NCI-H526 treated with DMSO at 0.1 percent for 48 hours (cell line): ENCODE data around the gene TBC1D2B.

Source experiments
- DNase-seq: peaks from one replicate; lab custom pipeline; 2025; lab: John Stamatoyannopoulos, UW

Gene TBC1D2B

GRCh38 chr15:78097667-78098066, 20.2 kb upstream of the TBC1D2B start:
- DNase-seq, result no peak

GRCh38 chr15:78093242-78094020, 15.9 kb upstream of the TBC1D2B start:
- DNase-seq, result no peak

- DNase-seq, result no peak
These were observed 14.9 kb upstream of the TBC1D2B start, which contains the start of gene SH2D7 for GRCh38 chr15:78092261-78093041. TSS of gene SH2D7 (plus strand) at chr15:78092561. CDS start at chr15:78092585, 24 bp downstream.

GRCh38 chr15:78090422-78091063, 13.0 kb upstream of the TBC1D2B start:
- DNase-seq, result no peak

GRCh38 chr15:78088773-78089080, 11.2 kb upstream of the TBC1D2B start:
- DNase-seq, result peak; percentile 93

GRCh38 chr15:78087951-78088772, 10.7 kb upstream of the TBC1D2B start:
- peak; percentile 63 for DNase-seq

- DNase-seq, result no peak
These were observed 8.4 kb upstream of the TBC1D2B start for GRCh38 chr15:78085928-78086327.

GRCh38 chr15:78084449-78084750, 6.9 kb upstream of the TBC1D2B start:
- no peak for DNase-seq

- DNase-seq, result peak; percentile 98
These were observed 6.4 kb upstream of the TBC1D2B start for GRCh38 chr15:78083687-78084448.

- no peak for DNase-seq
These were observed 5.7 kb upstream of the TBC1D2B start for GRCh38 chr15:78083186-78083585.

- DNase-seq, result no peak
These were observed 5.2 kb upstream of the TBC1D2B start for GRCh38 chr15:78082743-78083110.

GRCh38 chr15:78082106-78082742, 4.7 kb upstream of the TBC1D2B start:
- peak; percentile 47 for DNase-seq

GRCh38 chr15:78080088-78080460, 2.6 kb upstream of the TBC1D2B start:
- DNase-seq, result no peak

GRCh38 chr15:78079298-78080087, 2.0 kb upstream of the TBC1D2B start:
- no peak for DNase-seq

GRCh38 chr15:78077871-78078210, 330 bp upstream of the TBC1D2B start:
- peak; percentile 75 for DNase-seq

GRCh38 chr15:78076231-78077052, 1.1 kb downstream of the TBC1D2B start:
- no peak for DNase-seq

- peak; percentile 74 for DNase-seq
These were observed 1.9 kb downstream of the TBC1D2B start for GRCh38 chr15:78075490-78076230.

- DNase-seq, result no peak
These were observed 4.3 kb downstream of the TBC1D2B start for GRCh38 chr15:78073046-78073787.
